Right cardiac atrium (tissue), 5 donors: ENCODE results near the gene ARHGEF37. TPM values are rescaled to one million over a fixed set of nuclear protein-coding genes. Genes with fewer than 3 reads are reported as not detected.
"Not testable (repeated sequence)": the region's sequence is repeated elsewhere in the genome, so short reads cannot be mapped to it uniquely, and the experiment has no call there.

ENCODE experiments used
- ATAC-seq, 2 donors: fragments of 200-7000 bp; cut with Tn5 transposase; one replicate each; pipeline versions ENCODE4 v1.8.0 to v1.9.1; 2020; ENCODE audit warnings: moderate library complexity in 2 of 2, mild to moderate bottlenecking in 1 of 2
- DNase-seq, 3 donors: peaks; one replicate each; pipeline ENCODE4 v3.0.0-alpha.2; 2020
- H3K27ac ChIP-seq: one replicate; pipeline ENCODE4 v1.5.1; 2013; ENCODE audit warnings: mild to moderate bottlenecking, low read length, control low read depth, moderate library complexity
- H3K27me3 ChIP-seq: one replicate; pipeline ENCODE4 v1.6.1; 2013; ENCODE audit not compliant: control insufficient read depth, insufficient read depth
- H3K4me1 ChIP-seq: one replicate; pipeline ENCODE4 v1.6.1; 2013; ENCODE audit warnings: low read length; ENCODE audit not compliant: control insufficient read depth, insufficient read depth
- H3K4me3 ChIP-seq: one replicate; pipeline ENCODE4 v1.5.1; 2013; ENCODE audit warnings: low read length, control low read depth
- H3K9me3 ChIP-seq: one replicate; pipeline ENCODE4 v1.6.1; 2013; ENCODE audit warnings: low read length; ENCODE audit not compliant: control insufficient read depth
- WGBS: extraction: QIAGEN DNeasy Blood & Tissue Kit; methylation state at CpG from one replicate; pipeline ENCODE4 v1.1.7; 2013; 5-methylcytosine and 5-hydroxymethylcytosine counted together
- intact Hi-C, 4 donors: fragments of 100-400 bp; cut with DNase I; formaldehyde crosslinking; loops; one replicate each; pipeline versions ENCODE4 v1.11.0 to v1.14.0; 2022 to 2023
- polyA plus RNA-seq: library from polyadenylated mRNA; stranded (reverse); fragments of 200-250 nt; gene quantifications from one replicate; pipeline ENCODE4 v1.2.3, GENCODE V29; 2013
- total RNA-seq, 4 donors: library from RNA; stranded (reverse); fragmentation: NEBNext Ultra II Directional; extraction: Animal tissue kit (Norgen Biotek cat#: 25700); gene quantifications; one replicate each; pipeline ENCODE4 v1.2.1, GENCODE V29; 2021
- donor health status: healthy with polysubstance abuse.
- donor health status: DM: no; HTN: yes; CAD: no.
- donor health status: DM: no; HTN: no; CAD: no.
- donor health status: DM: no; HTN: yes; CAD: no; lungs with severe emphysema.
- donor health status: DM: yes; HTN: yes; CAD: no.

The ARHGEF37 gene
- total and polyA plus RNA-seq, 5 donors = 10.4 to 25.7 (median 23.0) TPM

DNA sequence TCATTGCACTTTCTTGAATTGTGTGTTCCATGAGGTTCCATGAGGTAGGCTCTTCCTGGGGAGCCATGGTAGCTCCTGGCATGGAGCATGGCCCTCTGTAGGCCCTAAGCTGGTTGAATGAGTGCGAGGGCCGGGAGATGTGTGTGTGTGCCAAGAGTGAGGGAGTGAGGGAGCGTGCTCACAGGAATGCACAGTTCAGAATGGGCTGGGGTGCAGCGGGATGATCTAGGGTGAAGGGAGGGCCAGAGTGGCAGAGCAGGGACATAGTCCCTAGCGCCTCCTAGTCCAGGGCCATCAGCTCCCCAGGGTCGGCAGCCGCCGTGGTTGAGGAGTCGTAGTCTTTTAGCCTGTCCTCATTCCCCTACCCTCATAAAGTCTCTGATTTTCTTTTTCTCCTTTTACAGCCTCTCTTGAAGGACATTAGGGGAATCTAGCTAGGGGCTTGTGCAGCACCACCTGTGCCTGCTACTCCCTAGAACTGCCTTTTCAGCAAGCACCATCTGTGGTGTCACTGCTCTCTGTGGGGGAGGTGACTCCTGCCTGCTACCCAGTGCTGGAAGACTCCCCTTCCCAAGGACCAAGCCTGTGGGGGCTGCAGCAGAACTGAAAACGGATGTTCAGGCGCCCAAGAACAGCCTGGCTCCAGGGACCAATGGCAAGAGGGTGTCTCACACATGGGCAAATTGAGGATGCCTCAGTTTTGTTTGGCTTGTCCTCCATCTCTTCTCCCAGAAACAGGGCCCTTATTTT is 83.5 kb downstream of the ARHGEF37 start:
- DNase-seq = no peak
- H3K27ac ChIP-seq = no peak overlapping the region
- intact Hi-C loops = no loop called here
- H3K9me3 ChIP-seq = no peaks in the 10 kb centered on the region
- H3K4me1 ChIP-seq = peaks cover 2% of the 10 kb centered on the region
- WGBS = 88% methylated on average over 11 of the region's 11 CpGs
- H3K4me3 ChIP-seq = no peak overlapping the region
- H3K27me3 ChIP-seq = no peaks in the 10 kb centered on the region
- peak; percentile 35 to 40 for ATAC-seq

DNA sequence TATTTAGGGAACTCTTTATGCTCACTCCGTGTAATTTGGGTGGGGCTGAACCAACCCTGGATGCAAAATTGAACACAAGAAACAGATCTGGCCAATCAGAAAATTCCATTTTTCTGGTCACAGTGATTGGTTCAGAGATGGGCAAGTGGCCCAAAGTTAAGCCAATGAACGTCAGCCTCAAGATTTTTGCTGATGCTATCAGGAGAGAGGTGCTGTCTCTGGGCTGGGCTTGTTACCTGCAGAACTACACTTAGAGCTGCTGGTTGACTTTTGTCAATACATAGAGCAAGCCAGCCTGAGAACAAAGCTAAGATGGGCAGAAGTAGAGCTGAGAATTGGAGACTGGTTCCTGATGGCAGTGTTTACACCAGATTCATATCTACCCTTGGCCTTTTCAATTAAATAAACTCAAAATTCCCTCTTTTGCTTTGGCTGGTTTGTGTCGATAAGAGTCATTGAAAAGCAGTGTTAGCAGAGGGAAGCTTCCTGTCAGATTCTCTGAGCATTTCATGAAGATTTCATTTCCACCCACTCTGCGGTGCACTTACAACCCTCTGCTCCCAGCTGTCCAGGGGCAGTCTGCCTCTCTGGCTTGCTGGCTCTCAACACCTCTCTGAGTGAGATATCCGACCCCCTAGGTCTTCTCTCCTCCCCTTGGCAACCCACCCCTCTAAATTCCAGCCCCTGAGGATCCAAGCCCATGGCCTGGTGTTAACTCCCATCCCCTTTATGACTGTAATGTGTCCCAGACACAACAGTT is 84.3 kb downstream of the ARHGEF37 start:
- intact Hi-C loops = no loop called here
- H3K4me3 ChIP-seq = no peak overlapping the region
- no peaks in the 10 kb centered on the region for H3K27me3 ChIP-seq
- no peak for DNase-seq
- no peak overlapping the region for H3K27ac ChIP-seq
- ATAC-seq = no peak
- WGBS = 57% methylated on average over 5 of the region's 5 CpGs
- peaks cover 2% of the 10 kb centered on the region for H3K4me1 ChIP-seq
- no peaks in the 10 kb centered on the region for H3K9me3 ChIP-seq

DNA sequence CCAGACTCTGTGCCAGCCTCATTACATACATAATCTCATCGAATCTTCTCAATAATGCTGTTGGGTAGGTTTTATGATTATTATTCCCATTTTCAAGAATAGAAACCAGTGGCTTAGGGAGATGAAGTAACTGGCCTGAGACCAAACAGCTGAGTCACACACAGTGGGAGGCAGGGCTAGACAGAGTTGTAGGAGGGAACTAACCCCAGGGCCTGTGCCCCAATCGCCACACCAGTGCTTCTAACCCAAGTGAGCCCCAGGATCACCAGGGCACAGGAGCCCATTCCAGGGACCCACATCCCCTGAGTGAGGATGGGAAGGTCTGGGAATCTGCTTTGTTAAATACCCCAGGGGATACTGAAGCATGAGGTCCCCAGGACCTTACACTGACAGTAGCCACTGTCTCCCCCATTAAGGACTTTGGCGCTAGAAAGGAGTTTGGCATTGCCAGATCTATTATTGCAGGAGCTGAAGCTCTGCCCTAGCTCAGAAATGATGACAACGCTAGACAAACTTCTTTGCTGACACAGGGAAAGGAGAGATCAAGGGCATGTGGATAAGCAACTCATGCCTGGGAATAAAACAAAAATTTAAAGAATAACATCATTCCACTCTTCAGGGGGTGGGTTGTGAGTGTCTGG is 85.0 kb downstream of the ARHGEF37 start:
- Histone ChIP-seq H3K4me1 (peaks cover 2% of the 10 kb centered on the region), H3K4me3 (no peak overlapping the region), H3K27me3 (no peaks in the 10 kb centered on the region), H3K27ac (no peak overlapping the region), H3K9me3 (no peaks in the 10 kb centered on the region)
- intact Hi-C loops = no loop called here
- no peak for DNase-seq
- WGBS = 59% methylated on average over 4 of the region's 4 CpGs
- ATAC-seq = peak; percentile 70 to 75

DNA sequence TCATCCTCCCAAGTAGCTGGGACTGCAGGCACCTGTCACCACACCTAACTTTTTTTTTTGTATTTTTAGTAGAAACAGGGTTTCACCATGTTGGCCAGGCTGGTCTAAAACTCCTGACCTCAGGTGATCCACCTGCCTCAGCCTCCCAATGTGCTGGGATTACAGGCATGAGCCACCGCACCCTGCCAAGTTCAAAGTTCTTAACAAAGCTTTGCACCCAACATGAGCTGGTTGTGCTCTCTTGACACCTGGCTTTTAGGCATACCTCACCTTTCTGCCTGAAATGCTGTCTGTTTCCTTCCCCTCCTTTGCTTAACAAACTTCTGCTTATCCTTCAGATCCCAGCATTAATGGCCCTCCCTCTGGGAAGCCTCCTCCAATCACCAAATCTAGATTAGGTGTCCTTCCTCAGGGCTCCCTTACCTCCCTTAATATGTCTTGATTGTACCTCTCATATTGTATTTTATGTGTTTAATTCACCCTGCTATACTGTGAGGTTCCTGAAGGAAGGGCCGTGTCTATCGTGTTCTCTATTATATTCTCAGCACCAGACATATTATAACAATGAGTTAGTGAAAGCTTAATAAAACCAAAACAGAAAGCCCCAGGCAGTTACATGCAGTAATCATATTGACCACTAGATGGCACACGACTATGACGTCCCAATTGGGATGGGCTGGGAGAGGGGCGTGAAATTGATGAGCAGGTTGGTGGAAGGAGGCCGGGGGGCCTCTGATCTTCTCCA is 86.0 kb downstream of the ARHGEF37 start:
- WGBS = 31% methylated on average over 7 of the region's 7 CpGs
- Histone ChIP-seq H3K27me3 (no peaks in the 10 kb centered on the region), H3K27ac (no peak overlapping the region), H3K4me1 (peaks cover 2% of the 10 kb centered on the region), H3K4me3 (no peak overlapping the region), H3K9me3 (no peaks in the 10 kb centered on the region)
- intact Hi-C loops = no loop called here
- ATAC-seq = peak; percentile 44 to 59
- DNase-seq = no peak

DNA sequence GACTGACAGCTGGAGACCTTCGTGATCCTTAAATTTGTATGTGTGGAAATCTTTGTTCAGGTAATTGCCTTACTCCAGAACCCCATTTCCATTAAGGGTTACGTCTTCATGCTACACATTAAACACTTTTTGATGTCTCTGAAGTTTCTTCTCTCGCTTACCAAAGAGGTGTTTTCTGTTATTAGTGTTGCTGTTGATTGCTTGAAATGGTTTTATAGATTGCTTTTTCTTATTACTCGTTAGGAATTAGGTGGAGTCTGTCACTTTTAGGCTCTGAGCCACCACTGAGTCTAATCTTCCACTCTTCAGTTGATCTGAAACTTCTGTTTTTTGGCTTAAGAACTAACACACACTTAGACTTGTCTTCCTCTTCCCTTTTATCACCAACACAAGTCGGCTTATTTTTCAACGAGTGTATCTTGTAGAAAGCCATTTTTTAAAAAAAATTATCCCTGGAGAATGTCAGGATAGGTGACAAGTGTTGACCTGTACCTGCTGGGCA is 86.6 kb downstream of the ARHGEF37 start:
- Histone ChIP-seq H3K27ac (no peak overlapping the region), H3K4me3 (no peak overlapping the region), H3K27me3 (no peaks in the 10 kb centered on the region), H3K9me3 (no peaks in the 10 kb centered on the region), H3K4me1 (peaks cover 2% of the 10 kb centered on the region)
- 56% methylated on average over 6 of the region's 6 CpGs for WGBS
- intact Hi-C loops = no loop called here
- no peak for DNase-seq
- ATAC-seq = no peak

DNA sequence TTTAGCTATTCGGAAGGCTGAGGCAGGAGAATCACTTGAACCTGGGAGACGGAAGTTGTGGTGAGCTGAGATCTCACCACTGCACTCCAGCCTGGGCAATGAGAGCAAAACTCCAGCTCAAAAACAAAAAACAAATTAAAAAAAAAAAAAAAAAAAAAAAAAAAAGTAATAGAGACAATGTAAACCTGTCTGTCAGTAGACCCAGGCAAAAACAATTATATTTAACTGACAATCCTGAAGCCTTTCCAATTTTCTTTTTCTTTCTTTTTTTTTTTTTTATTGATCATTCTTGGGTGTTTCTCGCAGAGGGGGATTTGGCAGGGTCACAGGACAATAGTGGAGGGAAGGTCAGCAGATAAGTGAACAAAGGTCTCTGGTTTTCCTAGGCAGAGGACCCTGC is 88.0 kb downstream of the ARHGEF37 start:
- H3K4me1 ChIP-seq, DNase-seq, H3K27me3 ChIP-seq, H3K4me3 ChIP-seq, intact Hi-C loops, H3K27ac ChIP-seq, ATAC-seq, H3K9me3 ChIP-seq: not testable (repeated sequence)
- 89% methylated on average over 2 of the region's 3 CpGs for WGBS

DNA sequence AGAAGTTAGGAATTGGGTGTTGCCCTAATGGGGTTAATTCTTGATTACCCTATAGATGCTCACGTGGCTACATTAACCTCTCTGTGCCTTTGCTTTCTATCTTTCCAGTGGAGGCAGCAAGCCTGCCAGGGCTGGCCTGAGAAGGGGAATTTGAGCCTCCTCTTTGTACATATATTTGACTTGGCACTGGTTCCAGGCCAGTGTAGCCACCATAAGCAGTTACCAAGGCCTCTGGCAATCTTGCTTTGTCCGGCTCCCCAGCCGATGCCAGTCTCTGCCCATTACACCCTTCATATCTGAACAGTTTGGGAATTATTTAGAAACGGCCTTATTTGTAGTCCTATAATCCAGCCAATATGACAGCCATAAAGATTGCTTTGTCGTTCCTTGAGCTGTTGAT is 90.2 kb downstream of the ARHGEF37 start:
- WGBS = 82% methylated on average over 5 of the region's 5 CpGs
- intact Hi-C loops = no loop called here
- no peaks in the 10 kb centered on the region for H3K27me3 ChIP-seq
- no peak overlapping the region for H3K4me3 ChIP-seq
- DNase-seq (no peak), ATAC-seq (peak in 1 of 2 donors; percentile 37)
- peaks cover 10% of the 10 kb centered on the region for H3K4me1 ChIP-seq
- H3K9me3 ChIP-seq = no peaks in the 10 kb centered on the region
- no peak overlapping the region for H3K27ac ChIP-seq

DNA sequence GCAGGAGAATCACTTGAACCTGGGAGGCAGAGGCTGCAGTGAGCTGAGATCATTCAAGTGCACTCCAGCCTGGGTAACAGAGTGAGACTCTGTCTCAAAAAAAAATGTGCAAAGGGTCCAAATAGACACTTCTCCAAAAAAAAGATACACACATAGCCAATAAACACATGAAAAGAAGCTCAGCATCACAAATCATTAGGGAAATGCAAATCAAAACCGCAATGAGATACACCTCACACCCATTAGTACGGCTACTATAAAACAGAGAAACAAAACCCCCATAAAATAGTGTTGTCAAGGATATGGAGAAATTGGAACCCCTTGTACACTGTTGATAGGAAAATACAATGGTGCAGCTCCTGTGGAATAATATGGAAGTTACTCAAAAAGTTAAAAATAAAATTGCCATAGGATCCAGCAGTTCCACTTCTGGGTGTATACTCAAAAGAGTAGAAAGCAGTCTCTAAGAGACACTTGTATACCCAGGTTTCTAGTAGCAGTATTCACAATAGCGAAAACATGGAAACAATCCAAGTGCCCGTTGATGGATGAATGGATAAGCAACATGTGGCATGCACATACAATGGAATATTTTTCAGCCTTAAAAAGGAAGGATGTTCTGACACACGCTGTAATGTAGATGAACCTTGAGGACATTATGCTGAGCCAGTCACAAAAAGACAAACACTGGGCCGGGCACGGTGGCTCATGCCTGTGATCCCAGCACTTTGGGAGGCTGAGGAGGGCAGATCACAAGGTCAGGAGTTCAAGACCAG is 91.6 kb downstream of the ARHGEF37 start:
- WGBS = 79% methylated on average over 7 of the region's 7 CpGs
- H3K4me3 ChIP-seq = no peak overlapping the region
- H3K4me1 ChIP-seq = peaks cover 10% of the 10 kb centered on the region
- DNase-seq (no peak), ATAC-seq (no peak)
- H3K9me3 ChIP-seq = no peaks in the 10 kb centered on the region
- no peaks in the 10 kb centered on the region for H3K27me3 ChIP-seq
- H3K27ac ChIP-seq = no peak overlapping the region
- intact Hi-C loops = no loop called here

DNA sequence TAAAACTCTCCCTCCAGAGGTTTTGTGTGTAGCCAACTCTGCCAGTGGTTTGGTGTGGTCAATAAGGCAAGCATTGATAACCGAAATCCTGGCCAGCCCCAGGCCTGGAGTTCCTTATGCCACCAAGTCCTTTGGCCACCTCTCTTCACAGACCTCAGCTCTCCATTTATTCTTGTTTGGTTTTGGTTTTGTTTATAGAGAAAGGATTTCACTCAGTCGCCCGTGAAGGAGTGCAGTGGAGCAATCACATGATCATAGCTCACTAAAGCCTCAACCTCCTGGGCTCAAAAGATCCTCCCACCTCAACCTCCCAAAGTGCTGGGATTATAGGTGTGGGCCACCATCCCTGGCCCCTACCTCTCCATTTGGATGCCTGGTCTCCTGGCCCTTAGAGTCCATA is 93.4 kb downstream of the ARHGEF37 start:
- Histone ChIP-seq H3K27me3 (no peaks in the 10 kb centered on the region), H3K27ac (no peak overlapping the region), H3K9me3 (no peaks in the 10 kb centered on the region), H3K4me1 (peaks cover 10% of the 10 kb centered on the region), H3K4me3 (no peak overlapping the region)
- DNase-seq (no peak), ATAC-seq (no peak)
- 54% methylated on average over 3 of the region's 3 CpGs for WGBS
- intact Hi-C loops = no loop called here

DNA sequence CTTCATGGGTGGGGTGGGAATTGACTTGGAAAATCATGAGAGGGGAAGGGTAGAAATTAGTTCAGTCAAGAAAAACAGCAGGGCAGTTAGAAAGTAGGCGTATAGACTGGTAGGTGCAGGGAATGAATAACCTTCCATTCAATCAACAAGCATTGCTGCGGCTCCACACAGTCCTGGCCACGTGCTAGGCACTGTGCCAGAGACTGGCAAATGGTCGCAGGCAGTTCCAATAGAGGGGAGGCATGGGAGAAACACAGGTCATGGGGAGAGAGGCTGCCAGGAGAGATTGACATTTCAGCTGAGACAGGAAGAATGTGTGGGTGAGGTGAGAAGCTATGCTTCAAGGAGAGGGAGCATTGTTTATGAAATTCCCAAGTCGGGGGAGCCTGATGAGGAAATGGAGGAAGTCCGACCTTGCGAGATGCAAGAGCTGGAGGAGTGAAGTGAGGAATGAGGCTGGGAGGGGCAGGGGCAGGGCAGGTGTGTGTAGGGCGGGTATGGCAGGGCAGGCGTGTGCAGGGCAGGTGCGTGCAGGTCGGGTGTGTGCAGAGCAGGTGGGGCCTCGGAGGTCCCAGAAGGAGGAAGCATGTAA is 94.4 kb downstream of the ARHGEF37 start:
- WGBS = 40% methylated on average over 12 of the region's 12 CpGs
- Histone ChIP-seq H3K4me1 (peaks cover 12% of the 10 kb centered on the region), H3K9me3 (no peaks in the 10 kb centered on the region), H3K4me3 (no peak overlapping the region), H3K27ac (peak overlapping the region; percentile 25), H3K27me3 (no peaks in the 10 kb centered on the region)
- peak in 1 of 3 donors; percentile 62 for DNase-seq
- ATAC-seq = peak; percentile 37 to 65
- intact Hi-C loops = no loop called here
